Uterus (tissue), 2 donors: Measurements from ENCODE around the gene CCDC70.

Source experiments
- CTCF ChIP-seq, 4 experiments: fragments of 200-600 bp in 2 of 4; fragments of 450-650 bp in 2 of 4; sonication (generic) in 2 of 4; IDR thresholded peaks; one replicate each; pipeline ENCODE4 v1.5.1; 2016 to 2019; ENCODE audit warnings: antibody characterized with exemption in 4 of 4, mild to moderate bottlenecking in 2 of 4, moderate library complexity in 1 of 4
- POLR2A ChIP-seq, 2 donors: fragments of 450-650 bp; IDR thresholded peaks; one replicate each; pipeline ENCODE4 v1.6.1; 2016; ENCODE audit warnings: antibody characterized with exemption in 2 of 2, mild to moderate bottlenecking in 1 of 2, moderate library complexity in 1 of 2

- TF ChIP-seq CTCF (IDR thresholded peaks at IDR 0.05) (no peak), POLR2A (IDR thresholded peaks at IDR 0.05) (no peak)
These were observed 45.4 kb downstream of the CCDC70 start for GRCh38 chr13:51907040-51907732.
